Tongue (tissue), 2 donors: Measurements from ENCODE around the gene TNNI2. TPM values are rescaled to one million over a fixed set of nuclear protein-coding genes. Genes with fewer than 3 reads are reported as not detected.

Experiments
- DNase-seq: peaks from one replicate; pipeline ENCODE4 v3.0.0-alpha.2; 2015
- total RNA-seq: library from RNA; depleted of rRNA; stranded (reverse); fragments of >200 nt; gene quantifications from one replicate; pipeline ENCODE4 v1.2.3, GENCODE V29; 2014

The TNNI2 gene
- total RNA-seq, 1 donor from 2014 or later = 3,551 TPM

GRCh38 chr11:1847006-1847735 is 8.4 kb downstream of the TNNI2 start:
- no peak for DNase-seq

GRCh38 chr11:1847926-1848639 is 9.3 kb downstream of the TNNI2 start:
- DNase-seq = no peak

- DNase-seq = no peak
These were observed 10.1 kb downstream of the TNNI2 start for GRCh38 chr11:1848640-1849430.

GRCh38 chr11:1851468-1852180 is 12.8 kb downstream of the TNNI2 start:
- no peak for DNase-seq

GRCh38 chr11:1852271-1852876 is 13.6 kb downstream of the TNNI2 start:
- DNase-seq = no peak

GRCh38 chr11:1852877-1853276 is 14.1 kb downstream of the TNNI2 start, which contains the start of gene LSP1:
Gene LSP1 (plus strand): TSS chr11:1853084. CDS start chr11:1853145, 61 bp downstream.
- DNase-seq = no peak

- no peak for DNase-seq
These were observed 14.8 kb downstream of the TNNI2 start for GRCh38 chr11:1853376-1854131.

- peak; percentile 59 for DNase-seq
These were observed 15.6 kb downstream of the TNNI2 start for GRCh38 chr11:1854132-1854948.

GRCh38 chr11:1854949-1855885 is 16.4 kb downstream of the TNNI2 start:
- DNase-seq = no peak

- DNase-seq = no peak
These were observed 17.1 kb downstream of the TNNI2 start for GRCh38 chr11:1855886-1856265.

- no peak for DNase-seq
These were observed 17.7 kb downstream of the TNNI2 start for GRCh38 chr11:1856306-1857005.

- no peak for DNase-seq
These were observed 18.3 kb downstream of the TNNI2 start for GRCh38 chr11:1857064-1857463.

- no peak for DNase-seq
These were observed 19.4 kb downstream of the TNNI2 start for GRCh38 chr11:1858154-1858553.

GRCh38 chr11:1858576-1858975 is 19.8 kb downstream of the TNNI2 start:
- DNase-seq = no peak

GRCh38 chr11:1859004-1859403 is 20.2 kb downstream of the TNNI2 start:
- no peak for DNase-seq

- DNase-seq = no peak
These were observed 21.3 kb downstream of the TNNI2 start for GRCh38 chr11:1860108-1860507.

- no peak for DNase-seq
These were observed 22.9 kb downstream of the TNNI2 start for GRCh38 chr11:1861435-1862411.
